Measurements from ENCODE around the gene IFI27L1. TPM values are rescaled to one million over a fixed set of nuclear protein-coding genes. Genes with fewer than 3 reads are reported as not detected.
"Not testable (repeated sequence)": the region's sequence is repeated elsewhere in the genome, so short reads cannot be mapped to it uniquely, and the experiment has no call there.

IFI27L1 gene
- polyA plus RNA-seq, 3 donors = 11.0 to 23.1 (median 20.5) TPM

- 64 to 78% (median 66%) methylated on average over 8 of the region's 8 CpGs for WGBS, 3 donors
- H3K27ac ChIP-seq (ENCODE audit: low read depth, low read length) = no peak overlapping the region
Measured at GRCh38 chr14:94066089-94066676, 14.9 kb upstream of the IFI27L1 start.

- not testable (repeated sequence) for H3K27ac ChIP-seq (ENCODE audit: low read depth, low read length)
- 92 to 99% (median 97%) methylated on average over 3 of the region's 3 CpGs for WGBS, 3 donors
Measured at GRCh38 chr14:94072076-94072475, 9.0 kb upstream of the IFI27L1 start.

GRCh38 chr14:94074534-94074933 lies 6.6 kb upstream of the IFI27L1 start:
- WGBS, 3 donors = 96 to 97% (median 96%) methylated on average over 3 of the region's 3 CpGs
- H3K27ac ChIP-seq (ENCODE audit: low read depth, low read length) = no peak overlapping the region

GRCh38 chr14:94075008-94075407 lies 6.1 kb upstream of the IFI27L1 start:
- H3K27ac ChIP-seq (ENCODE audit: low read depth, low read length) = no peak overlapping the region
- WGBS, 3 donors = 88 to 100% (median 97%) methylated on average over 2 of the region's 2 CpGs

- H3K27ac ChIP-seq (ENCODE audit: low read depth, low read length) = no peak overlapping the region
- WGBS, 3 donors = 56 to 79% (median 71%) methylated on average over 7 of the region's 7 CpGs
Measured at GRCh38 chr14:94077111-94077821, 3.8 kb upstream of the IFI27L1 start.

GRCh38 chr14:94077823-94078222 lies 3.3 kb upstream of the IFI27L1 start:
- WGBS, 3 donors = 77 to 89% (median 82%) methylated on average over 5 of the region's 5 CpGs
- no peak overlapping the region for H3K27ac ChIP-seq (ENCODE audit: low read depth, low read length)

- WGBS, 3 donors = 2 to 4% (median 3%) methylated on average over 15 of the region's 15 CpGs
Measured at GRCh38 chr14:94079891-94080620, 1.1 kb upstream of the IFI27L1 start.

GRCh38 chr14:94081386-94081820 lies 293 bp downstream of the IFI27L1 start:
- WGBS, 3 donors = 0 to 1% (median 1%) methylated on average over 19 of the region's 19 CpGs

More at GRCh38 chr14:94079891-94080620, 1.1 kb upstream of the IFI27L1 start:
- no peak overlapping the region for H3K27ac ChIP-seq (ENCODE audit: low read depth, low read length)

GRCh38 chr14:94087891-94088290 lies 6.8 kb downstream of the IFI27L1 start:
- H3K27ac ChIP-seq (ENCODE audit: low read depth, low read length) = no peak overlapping the region
- WGBS, 3 donors = 66 to 97% (median 68%) methylated on average over 4 of the region's 4 CpGs

More at GRCh38 chr14:94081386-94081820, 293 bp downstream of the IFI27L1 start:
- H3K27ac ChIP-seq (ENCODE audit: low read depth, low read length) = no peak overlapping the region

GRCh38 chr14:94088516-94088915 lies 7.4 kb downstream of the IFI27L1 start:
- H3K27ac ChIP-seq (ENCODE audit: low read depth, low read length) = no peak overlapping the region
- WGBS, 3 donors = 84 to 94% (median 91%) methylated on average over 5 of the region's 5 CpGs

- WGBS, 3 donors = 94 to 96% (median 95%) methylated on average over 4 of the region's 4 CpGs
- H3K27ac ChIP-seq (ENCODE audit: low read depth, low read length) = no peak overlapping the region
Measured at GRCh38 chr14:94089479-94089878, 8.4 kb downstream of the IFI27L1 start.

- 94 to 100% (median 98%) methylated on average over 2 of the region's 2 CpGs for WGBS, 3 donors
- H3K27ac ChIP-seq (ENCODE audit: low read depth, low read length) = no peak overlapping the region
Measured at GRCh38 chr14:94093418-94093817, 12.3 kb downstream of the IFI27L1 start.

GRCh38 chr14:94097091-94097490 lies 16.0 kb downstream of the IFI27L1 start:
- no peak overlapping the region for H3K27ac ChIP-seq (ENCODE audit: low read depth, low read length)
- 94 to 95% (median 94%) methylated on average over 4 of the region's 4 CpGs for WGBS, 3 donors

- WGBS, 3 donors = 58 to 66% (median 64%) methylated on average over 10 of the region's 10 CpGs
Measured at GRCh38 chr14:94098326-94098992, 17.3 kb downstream of the IFI27L1 start.

GRCh38 chr14:94099006-94099405 lies 17.9 kb downstream of the IFI27L1 start:
- 67 to 100% (median 80%) methylated on average over 6 of the region's 6 CpGs for WGBS, 3 donors
- H3K27ac ChIP-seq (ENCODE audit: low read depth, low read length) = no peak overlapping the region

More at GRCh38 chr14:94098326-94098992, 17.3 kb downstream of the IFI27L1 start:
- H3K27ac ChIP-seq (ENCODE audit: low read depth, low read length) = no peak overlapping the region

GRCh38 chr14:94100847-94101246 lies 19.7 kb downstream of the IFI27L1 start:
- WGBS, 3 donors = 49 to 91% (median 65%) methylated on average over 4 of the region's 4 CpGs
- H3K27ac ChIP-seq (ENCODE audit: low read depth, low read length) = no peak overlapping the region

- H3K27ac ChIP-seq (ENCODE audit: low read depth, low read length) = no peak overlapping the region
- WGBS, 3 donors = 83 to 98% (median 84%) methylated on average over 10 of the region's 10 CpGs
Measured at GRCh38 chr14:94101748-94102147, 20.6 kb downstream of the IFI27L1 start.

- WGBS, 3 donors = 73 to 84% (median 81%) methylated on average over 8 of the region's 8 CpGs
Measured at GRCh38 chr14:94102768-94103482, 21.8 kb downstream of the IFI27L1 start.

More at GRCh38 chr14:94102768-94103482, 21.8 kb downstream of the IFI27L1 start:
- no peak overlapping the region for H3K27ac ChIP-seq (ENCODE audit: low read depth, low read length)
